SK-N-MC (cell line): ENCODE data around the gene DONSON.
"Not testable (repeated sequence)": the region's sequence is repeated elsewhere in the genome, so short reads cannot be mapped to it uniquely, and the experiment has no call there.

ENCODE experiments used
- EZH2 ChIP-seq: fragments of 200-600 bp; sonication (generic); IDR thresholded peaks from one replicate; pipeline ENCODE4 v1.6.1; 2017; ENCODE audit warnings: antibody characterized with exemption
- POLR2AphosphoS5 ChIP-seq: IDR thresholded peaks from 2 replicates; pipeline ENCODE4 v1.6.1; 2012; ENCODE audit warnings: mild to moderate bottlenecking, low read depth, low read length, borderline replicate concordance

GRCh38 chr21:33617565-33617964 is 29.1 kb upstream of the DONSON start:
- not testable (repeated sequence) for TF ChIP-seq EZH2, POLR2AphosphoS5
